ENCODE measurements around the gene PAQR4. TPM values are rescaled to one million over a fixed set of nuclear protein-coding genes. Genes with fewer than 3 reads are reported as not detected.

PAQR4 gene
- total and polyA plus RNA-seq, 10 of the 15 experiments (the other 5 are each of a cell fraction or from before 2014, with no cell fraction given), result 0.39 to 31.8 (median 13.5) TPM

GRCh38 chr16:3021449-3022207 is 52.5 kb downstream of the PAQR4 start:
- FAIRE-seq (no peak), DNase-seq (ENCODE audit: low read depth, low spot score) (no peak), ATAC-seq (peak; percentile 66)
- Histone ChIP-seq H2AFZ (ENCODE audit: control insufficient read depth, low read depth, low read length) (peak overlapping the region; percentile 62; the same call in 1 of the 2 replicates), H3K4me1 (ENCODE audit: control insufficient read depth, insufficient read depth, low read length) (peaks cover 25% of the 10 kb centered on the region), H3K79me2 (ENCODE audit: control insufficient read depth, insufficient read depth, low read length) (no peaks in the 10 kb centered on the region), H3K9ac (ENCODE audit: control insufficient read depth, insufficient read depth, low read length) (no peak overlapping the region), H3K27ac (ENCODE audit: control insufficient read depth, insufficient read depth) (no peak overlapping the region; the same call in 1 of the 2 replicates), H3K36me3 (ENCODE audit: control insufficient read depth in 2 of 2, insufficient read depth in 2 of 2, low read length in 1 of 2) (peaks cover 0 to 2% of the 10 kb centered on the region in 2 experiments; a peak in 3 of 4 replicates), H3K4me2 (ENCODE audit: control insufficient read depth, insufficient read depth) (peak overlapping the region; percentile 83), H3K27me3 (replicated peaks in 1 of 2; ENCODE audit: control insufficient read depth in 2 of 2, insufficient read depth in 2 of 2, low read length in 1 of 2) (no peaks in the 10 kb centered on the region), H3K4me3 (peak overlapping the region; percentile 73), H3K9me3 (replicated peaks; ENCODE audit: control insufficient read depth, insufficient read depth, low read length) (no peaks in the 10 kb centered on the region), H4K20me1 (ENCODE audit: control insufficient read depth, insufficient read depth) (no peaks in the 10 kb centered on the region)
- CTCF ChIA-PET, result interaction anchor here (0.5 to 18.2 kb wide), 6 partner anchors 7 to 154 kb away, joined by 3 to 421 read pairs (median 6); no protein-coding TSS in a partner anchor
- no peak for TF ChIP-seq KAT2A (conservative IDR thresholded peaks at IDR 0.05; ENCODE audit: control insufficient read depth, low read depth, low read length)
- TF ChIP-seq HDGF (IDR thresholded peaks at IDR 0.05), result peak; percentile 35
- TF ChIP-seq CBX3 (IDR thresholded peaks at IDR 0.05; ENCODE audit: borderline replicate concordance, low read depth), result no peak
- TF ChIP-seq CTCF (IDR thresholded peaks at IDR 0.05 in 2 of 3, conservative IDR thresholded peaks at IDR 0.05 in 1 of 3; ENCODE audit: control insufficient read depth in 2 of 3, extremely low read depth in 1 of 3, insufficient read depth in 1 of 3, low read depth in 3 of 3, low read length in 3 of 3), result peak; percentile 28 to 49 (median 32); a peak in 5 of 6 replicates
- TF ChIP-seq SMAD5 (IDR thresholded peaks at IDR 0.05; ENCODE audit: low read depth), result no peak
- no TSS peak for BruUV-seq (replicated peaks)
- RAD21 ChIA-PET (ENCODE audit: unreplicated experiment), result interaction anchor here (1.7 to 4.4 kb wide), 5 partner anchors 10 to 37 kb away, joined by 5 to 34 read pairs (median 7); no protein-coding TSS in a partner anchor
- POLR2A ChIA-PET, result interaction anchor here (1.4 to 2.4 kb wide), 2 partner anchors 113 to 129 kb away, joined by 4 to 7 read pairs; partner anchors contain the start of gene ZNF213
- intact Hi-C loops (cut with micrococcal nuclease; ENCODE audit: unreplicated experiment), result no loop called here
- WGBS (ENCODE audit: insufficient coverage, insufficient replicate concordance, low lambda C conversion rate, missing lambda C conversion rate), result 29% methylated on average over 25 of the region's 25 CpGs
- in situ Hi-C loops (cut with MboI), result no loop called here
- SMC1A ChIA-PET (ENCODE audit: uncharacterized antibody, unreplicated experiment), result interaction anchor here (1.3 to 10.1 kb wide), 3 partner anchors 16 to 108 kb away, joined by 3 to 91 read pairs (median 3); no protein-coding TSS in a partner anchor
